ENCODE data around the gene CWF19L1. TPM values are rescaled to one million over a fixed set of nuclear protein-coding genes. Genes with fewer than 3 reads are reported as not detected.

Gene CWF19L1
- total RNA-seq, 4 donors from 2014 or later: 17.1 to 21.1 (median 19.3) TPM

DNA sequence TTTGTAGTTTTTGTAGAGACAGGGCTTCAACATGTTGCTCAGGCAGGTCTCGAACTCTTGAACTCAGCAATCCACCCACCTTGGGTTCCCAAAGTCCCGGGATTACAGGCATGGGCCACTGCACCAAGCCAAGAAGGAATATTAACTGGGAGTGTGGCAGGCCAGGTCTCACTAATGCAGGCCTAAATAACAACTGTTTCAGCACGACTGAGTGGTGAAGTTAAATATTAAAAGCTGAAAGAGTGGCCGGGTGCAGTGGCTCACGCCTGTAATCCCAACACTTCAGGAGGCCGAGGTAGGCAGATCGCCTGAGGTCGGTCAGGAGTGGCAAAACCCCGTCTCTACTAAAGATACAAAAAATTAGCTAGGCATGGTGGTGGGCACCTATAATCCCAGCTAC, 59.2 kb downstream of the CWF19L1 start:
- Histone ChIP-seq H3K27me3 (no peaks in the 10 kb centered on the region), H3K9me3 (no peaks in the 10 kb centered on the region), H3K27ac (no peak overlapping the region), H3K36me3 (peaks cover 19 to 25% of the 10 kb centered on the region in 2 donors), H3K4me3 (replicated peaks in 1 of 3) (no peak overlapping the region), H3K4me1 (no peaks in the 10 kb centered on the region)
- 95 to 96% methylated on average over 9 of the region's 9 CpGs for WGBS, 2 donors
- no peak for TF ChIP-seq CTCF (IDR thresholded peaks at IDR 0.05)
- no peak for TF ChIP-seq POLR2A (IDR thresholded peaks at IDR 0.05)
- intact Hi-C loops (cut with DNase I): no loop called here
- no peak for DNase-seq

DNA sequence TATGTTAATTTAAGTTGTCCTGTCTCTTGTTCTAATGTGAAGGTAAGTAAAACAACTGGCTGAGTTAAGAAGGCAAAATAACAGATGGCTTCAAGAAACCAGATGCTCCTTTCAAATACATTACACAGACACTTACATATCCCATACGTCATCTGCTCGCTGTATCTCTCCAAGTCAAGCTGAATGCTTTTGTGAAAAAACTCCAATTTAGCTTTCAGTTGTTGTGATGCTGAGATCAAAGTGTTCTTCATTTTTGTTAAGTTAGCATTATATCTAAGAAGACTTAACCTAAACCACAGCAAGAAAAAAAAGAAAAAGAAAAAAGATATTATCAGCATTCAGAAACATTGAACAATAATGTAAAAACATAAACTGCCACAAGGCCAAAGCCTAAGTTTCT, 63.1 kb downstream of the CWF19L1 start:
- no peak overlapping the region for H3K4me3 ChIP-seq (replicated peaks in 1 of 3)
- intact Hi-C loops (cut with DNase I): no loop called here
- no peaks in the 10 kb centered on the region for H3K27me3 ChIP-seq
- no peak overlapping the region for H3K27ac ChIP-seq
- no peaks in the 10 kb centered on the region for H3K4me1 ChIP-seq
- 98 to 99% methylated on average over 2 of the region's 2 CpGs for WGBS, 2 donors
- peaks cover 32 to 45% of the 10 kb centered on the region in 2 donors for H3K36me3 ChIP-seq
- DNase-seq: no peak
- no peaks in the 10 kb centered on the region for H3K9me3 ChIP-seq
- TF ChIP-seq CTCF (IDR thresholded peaks at IDR 0.05) (no peak), POLR2A (IDR thresholded peaks at IDR 0.05) (no peak)

- DNase-seq: no peak
- H3K36me3 ChIP-seq: peaks cover 25 to 59% of the 10 kb centered on the region in 2 donors
- no peak overlapping the region for H3K4me3 ChIP-seq (replicated peaks in 1 of 3)
Measured at GRCh38 chr10:100201549-100201948, 65.9 kb downstream of the CWF19L1 start.

DNA sequence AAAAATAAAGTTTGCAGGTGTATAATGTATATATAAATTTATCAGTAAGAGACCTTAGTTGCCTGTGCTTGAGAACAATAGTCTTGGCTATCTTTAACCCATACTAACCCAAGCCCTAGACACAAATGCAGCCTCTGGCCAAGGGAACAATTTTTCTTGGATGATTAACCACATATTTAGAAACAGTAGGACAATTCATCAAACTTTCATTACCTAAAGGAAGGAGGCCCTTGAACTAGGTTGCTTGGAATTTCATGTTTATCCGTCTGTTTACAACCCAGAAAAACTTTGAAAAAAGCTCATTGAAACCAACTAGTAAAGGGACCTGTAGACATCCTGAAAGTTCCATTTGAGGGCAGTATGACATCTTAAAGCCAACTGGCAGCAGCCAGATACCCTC, 72.7 kb downstream of the CWF19L1 start:
- Histone ChIP-seq H3K9me3 (no peaks in the 10 kb centered on the region), H3K27ac (no peak overlapping the region), H3K4me1 (no peaks in the 10 kb centered on the region), H3K27me3 (no peaks in the 10 kb centered on the region), H3K4me3 (replicated peaks in 1 of 3) (no peak overlapping the region), H3K36me3 (peaks cover 13 to 54% of the 10 kb centered on the region in 2 donors)
- no peak for TF ChIP-seq CTCF (IDR thresholded peaks at IDR 0.05)
- no peak for TF ChIP-seq POLR2A (IDR thresholded peaks at IDR 0.05)
- 97% methylated on average over 1 of the region's 1 CpG for WGBS, 2 donors
- intact Hi-C loops (cut with DNase I): no loop called here
- no peak for DNase-seq

More at GRCh38 chr10:100201549-100201948, 65.9 kb downstream of the CWF19L1 start:
- Histone ChIP-seq H3K27ac (no peak overlapping the region), H3K4me1 (no peaks in the 10 kb centered on the region), H3K9me3 (no peaks in the 10 kb centered on the region), H3K27me3 (no peaks in the 10 kb centered on the region)
- no peak for TF ChIP-seq POLR2A (IDR thresholded peaks at IDR 0.05)
- no peak for TF ChIP-seq CTCF (IDR thresholded peaks at IDR 0.05)
- WGBS, 2 donors: 91 to 100% methylated on average over 2 of the region's 2 CpGs
- intact Hi-C loops (cut with DNase I): no loop called here

- Histone ChIP-seq H3K4me3 (replicated peaks in 1 of 3) (no peak overlapping the region), H3K27ac (no peak overlapping the region), H3K9me3 (no peaks in the 10 kb centered on the region), H3K27me3 (no peaks in the 10 kb centered on the region), H3K4me1 (peaks cover under 1 to 3% of the 10 kb centered on the region in 2 donors), H3K36me3 (peaks cover 9 to 40% of the 10 kb centered on the region in 2 donors)
- 86 to 97% methylated on average over 2 of the region's 2 CpGs for WGBS, 2 donors
- DNase-seq: no peak
- no peak for TF ChIP-seq POLR2A (IDR thresholded peaks at IDR 0.05)
- TF ChIP-seq CTCF (IDR thresholded peaks at IDR 0.05): no peak
- intact Hi-C loops (cut with DNase I): no loop called here
Measured at GRCh38 chr10:100192350-100192749, 75.1 kb downstream of the CWF19L1 start.
